Hepatocyte (in vitro differentiated cells): ENCODE results near the gene DRD3. TPM values are rescaled to one million over a fixed set of nuclear protein-coding genes. Genes with fewer than 3 reads are reported as not detected.

Experiments
- DNase-seq: peaks from one replicate; pipeline ENCODE4 v3.0.0-alpha.2; 2016; ENCODE audit warnings: low spot score
- H2AFZ ChIP-seq: fragments of 200-600 bp; sonication (generic); 2 replicates; pipeline ENCODE4 v1.6.0; 2016; ENCODE audit warnings: antibody characterized with exemption, mild to moderate bottlenecking
- H3K27ac ChIP-seq: fragments of 200-600 bp; sonication (generic); 2 replicates; pipeline ENCODE4 v1.5.1; 2016; ENCODE audit warnings: mild to moderate bottlenecking
- H3K27me3 ChIP-seq: fragments of 200-600 bp; sonication (generic); 2 replicates; pipeline ENCODE4 v1.6.1; 2016
- H3K36me3 ChIP-seq: fragments of 200-600 bp; sonication (generic); replicated peaks from 2 replicates; pipeline ENCODE4 v1.5.1; 2016; ENCODE audit warnings: low read depth; ENCODE audit not compliant: insufficient read depth
- H3K4me1 ChIP-seq: fragments of 200-600 bp; sonication (generic); 2 replicates; pipeline ENCODE4 v1.5.1; 2016; ENCODE audit warnings: mild to moderate bottlenecking, moderate library complexity; ENCODE audit not compliant: insufficient read depth
- H3K4me2 ChIP-seq: fragments of 200-600 bp; sonication (generic); 2 replicates; pipeline ENCODE4 v1.6.0; 2016
- H3K4me3 ChIP-seq: fragments of 200-600 bp; sonication (generic); 2 replicates; pipeline ENCODE4 v1.5.1; 2016; ENCODE audit warnings: mild to moderate bottlenecking
- H3K79me2 ChIP-seq: fragments of 200-600 bp; sonication (generic); 2 replicates; pipeline ENCODE4 v1.6.0; 2017; ENCODE audit warnings: mild to moderate bottlenecking
- H3K9me2 ChIP-seq: fragments of 200-600 bp; sonication (generic); replicated peaks from 2 replicates; pipeline ENCODE4 v1.6.0; 2017; ENCODE audit warnings: mild to moderate bottlenecking; ENCODE audit not compliant: insufficient read depth
- H3K9me3 ChIP-seq: fragments of 200-600 bp; sonication (generic); 2 replicates; pipeline ENCODE4 v1.5.1; 2016; ENCODE audit warnings: low read depth, mild to moderate bottlenecking
- H4K20me1 ChIP-seq: fragments of 200-600 bp; sonication (generic); 2 replicates; pipeline ENCODE4 v1.6.0; 2016; ENCODE audit warnings: mild to moderate bottlenecking; ENCODE audit not compliant: insufficient read depth, poor library complexity, severe bottlenecking
- CTCF ChIP-seq: fragments of 200-600 bp; sonication (generic); IDR thresholded peaks from 2 replicates; pipeline ENCODE4 v1.5.1; 2016; ENCODE audit warnings: antibody characterized with exemption, mild to moderate bottlenecking; ENCODE audit not compliant: poor library complexity
- EZH2 ChIP-seq: fragments of 200-600 bp; sonication (generic); IDR thresholded peaks from 2 replicates; pipeline ENCODE4 v1.6.1; 2016; ENCODE audit warnings: antibody characterized with exemption, mild to moderate bottlenecking, borderline replicate concordance
- EZH2phosphoT487 ChIP-seq: fragments of 200-600 bp; sonication (generic); IDR thresholded peaks from one replicate; pipeline ENCODE4 v1.6.1; 2018; ENCODE audit warnings: antibody characterized with exemption, mild to moderate bottlenecking, low read depth, moderate library complexity; ENCODE audit not compliant: unreplicated experiment, severe bottlenecking
- WGBS: methylation state at CpG from one replicate; pipeline ENCODE4 v1.1.6; 2016; ENCODE audit warnings: low lambda C conversion rate; ENCODE audit errors: missing lambda C conversion rate; 5-methylcytosine and 5-hydroxymethylcytosine counted together
- polyA plus RNA-seq: library from polyadenylated mRNA; unstranded; fragments of >200 nt; fragmentation: Nextera tagmentation; extraction: Ambion mirVana; gene quantifications from 2 replicates; pipeline ENCODE4 v1.2.1, GENCODE V29; 2016
- total RNA-seq: library from RNA; depleted of rRNA; stranded (reverse); fragments of >200 nt; gene quantifications from 2 replicates; pipeline ENCODE4 v1.2.3, GENCODE V29; 2014

DRD3 gene
- total and polyA plus RNA-seq, 2 experiments from 2014 or later = not detected

GRCh38 chr3:114212646-114213045 is 33.8 kb upstream of the DRD3 start:
- no peak overlapping the region for H3K4me2 ChIP-seq
- H4K20me1 ChIP-seq = no peaks in the 10 kb centered on the region
- H3K27ac ChIP-seq = no peak overlapping the region
- 77% methylated on average over 4 of the region's 4 CpGs for WGBS
- no peak for DNase-seq
- no peaks in the 10 kb centered on the region for H3K4me1 ChIP-seq
- peaks cover 5% of the 10 kb centered on the region for H3K27me3 ChIP-seq
- TF ChIP-seq CTCF (no peak), EZH2 (no peak), EZH2phosphoT487 (no peak)
- H3K36me3 ChIP-seq = no peaks in the 10 kb centered on the region
- H2AFZ ChIP-seq = no peak overlapping the region
- no peaks in the 10 kb centered on the region for H3K9me3 ChIP-seq
- no peak overlapping the region for H3K4me3 ChIP-seq
- H3K79me2 ChIP-seq = no peaks in the 10 kb centered on the region
- H3K9me2 ChIP-seq = no peaks in the 10 kb centered on the region

- Histone ChIP-seq H2AFZ (no peak overlapping the region), H3K4me1 (no peaks in the 10 kb centered on the region), H3K27me3 (no peaks in the 10 kb centered on the region), H3K4me2 (no peak overlapping the region), H3K9me3 (no peaks in the 10 kb centered on the region), H3K4me3 (no peak overlapping the region), H4K20me1 (no peaks in the 10 kb centered on the region), H3K36me3 (no peaks in the 10 kb centered on the region), H3K27ac (no peak overlapping the region), H3K79me2 (no peaks in the 10 kb centered on the region), H3K9me2 (no peaks in the 10 kb centered on the region)
- 88% methylated on average over 4 of the region's 4 CpGs for WGBS
- TF ChIP-seq CTCF (no peak), EZH2 (no peak), EZH2phosphoT487 (no peak)
- DNase-seq = no peak
Observed at GRCh38 chr3:114207768-114208167, 28.9 kb upstream of the DRD3 start.

- Histone ChIP-seq H3K4me3 (no peak overlapping the region), H3K4me2 (no peak overlapping the region), H3K79me2 (no peaks in the 10 kb centered on the region), H2AFZ (no peak overlapping the region), H4K20me1 (no peaks in the 10 kb centered on the region), H3K36me3 (no peaks in the 10 kb centered on the region), H3K27me3 (no peaks in the 10 kb centered on the region), H3K9me2 (no peaks in the 10 kb centered on the region), H3K9me3 (no peaks in the 10 kb centered on the region), H3K27ac (no peak overlapping the region), H3K4me1 (no peaks in the 10 kb centered on the region)
- DNase-seq = no peak
- no peak for TF ChIP-seq CTCF
- no peak for TF ChIP-seq EZH2phosphoT487
- TF ChIP-seq EZH2 = no peak
- 81% methylated on average over 3 of the region's 3 CpGs for WGBS
Observed at GRCh38 chr3:114206342-114206741, 27.5 kb upstream of the DRD3 start.

GRCh38 chr3:114205541-114205940 is 26.7 kb upstream of the DRD3 start:
- DNase-seq = no peak
- no peaks in the 10 kb centered on the region for H3K4me1 ChIP-seq
- no peaks in the 10 kb centered on the region for H3K36me3 ChIP-seq
- H3K9me2 ChIP-seq = no peaks in the 10 kb centered on the region
- H3K4me3 ChIP-seq = no peak overlapping the region
- no peaks in the 10 kb centered on the region for H3K79me2 ChIP-seq
- H3K27me3 ChIP-seq = no peaks in the 10 kb centered on the region
- H3K9me3 ChIP-seq = no peaks in the 10 kb centered on the region
- H3K27ac ChIP-seq = no peak overlapping the region
- no peaks in the 10 kb centered on the region for H4K20me1 ChIP-seq
- TF ChIP-seq CTCF (no peak), EZH2phosphoT487 (no peak), EZH2 (no peak)
- WGBS = 83% methylated on average over 2 of the region's 2 CpGs
- H2AFZ ChIP-seq = no peak overlapping the region
- H3K4me2 ChIP-seq = no peak overlapping the region
